Esophagus muscularis mucosa (tissue), 4 donors: ENCODE results near the gene ACAN. TPM values are rescaled to one million over a fixed set of nuclear protein-coding genes. Genes with fewer than 3 reads are reported as not detected.

Experiments
- DNase-seq: peaks from one replicate; pipeline ENCODE4 v3.0.0-alpha.2; 2017; ENCODE audit errors: extremely low spot score
- H3K27ac ChIP-seq, 4 donors: fragments of 200-600 bp; sonication (generic); replicated peaks in 1 of 4; 1 replicate in 3 of 4; 2 replicates in 1 of 4; pipeline ENCODE4 v1.5.1; 2016 to 2019; ENCODE audit warnings: mild to moderate bottlenecking in 1 of 4
- H3K27me3 ChIP-seq, 4 donors: fragments of 200-600 bp; sonication (generic); one replicate each; pipeline versions ENCODE4 v1.5.1 to v1.6.0; 2016 to 2019
- H3K36me3 ChIP-seq, 4 donors: fragments of 200-600 bp; sonication (generic); one replicate each; pipeline ENCODE4 v1.5.1; 2016 to 2019
- H3K4me1 ChIP-seq, 4 donors: fragments of 200-600 bp; sonication (generic); one replicate each; pipeline ENCODE4 v1.5.1; 2016 to 2019
- H3K4me3 ChIP-seq, 4 donors: fragments of 200-600 bp; sonication (generic); 1 replicate in 2 of 4; 2 replicates in 2 of 4; pipeline ENCODE4 v1.5.1; 2016 to 2019; ENCODE audit warnings: mild to moderate bottlenecking in 4 of 4, moderate library complexity in 1 of 4
- H3K9me3 ChIP-seq, 4 donors: fragments of 200-600 bp; sonication (generic); 1 replicate in 3 of 4; 2 replicates in 1 of 4; pipeline ENCODE4 v1.5.1; 2016 to 2019
- CTCF ChIP-seq, 3 experiments: fragments of 200-600 bp in 2 of 3; fragments of 450-650 bp in 1 of 3; sonication (generic) in 2 of 3; IDR thresholded peaks; one replicate each; pipeline ENCODE4 v1.5.1; 2017 to 2019; ENCODE audit warnings: antibody characterized with exemption in 3 of 3, mild to moderate bottlenecking in 2 of 3, moderate library complexity in 1 of 3
- EP300 ChIP-seq: sonication (generic); formaldehyde crosslinking; IDR thresholded peaks from one replicate; pipeline ENCODE4 v1.6.1; 2017; ENCODE audit warnings: antibody characterized with exemption
- POLR2A ChIP-seq: fragments of 450-650 bp; IDR thresholded peaks from one replicate; pipeline ENCODE4 v1.6.1; 2017; ENCODE audit warnings: antibody characterized with exemption, moderate library complexity, mild to moderate bottlenecking, low read depth
- POLR2AphosphoS5 ChIP-seq, 2 donors: sonication (generic); formaldehyde crosslinking; IDR thresholded peaks; one replicate each; pipeline ENCODE4 v1.6.1; 2017; ENCODE audit warnings: antibody characterized with exemption in 2 of 2
- WGBS: methylation state at CpG from one replicate; pipeline ENCODE4 v1.1.5; 2018; 5-methylcytosine and 5-hydroxymethylcytosine counted together
- intact Hi-C: fragments of 100-400 bp; cut with DNase I; formaldehyde crosslinking; loops from one replicate; pipeline ENCODE4 v1.15.1; 2023
- total RNA-seq, 4 donors: library from RNA; depleted of rRNA; stranded (reverse); fragments of >200 nt; gene quantifications; one replicate each; pipeline versions ENCODE4 v1.1.0 to v1.2.1, GENCODE V29; 2016

The ACAN gene
- total RNA-seq, 4 donors from 2014 or later = under 0.01 to 0.11 (median 0.06) TPM; not detected in 1

DNA sequence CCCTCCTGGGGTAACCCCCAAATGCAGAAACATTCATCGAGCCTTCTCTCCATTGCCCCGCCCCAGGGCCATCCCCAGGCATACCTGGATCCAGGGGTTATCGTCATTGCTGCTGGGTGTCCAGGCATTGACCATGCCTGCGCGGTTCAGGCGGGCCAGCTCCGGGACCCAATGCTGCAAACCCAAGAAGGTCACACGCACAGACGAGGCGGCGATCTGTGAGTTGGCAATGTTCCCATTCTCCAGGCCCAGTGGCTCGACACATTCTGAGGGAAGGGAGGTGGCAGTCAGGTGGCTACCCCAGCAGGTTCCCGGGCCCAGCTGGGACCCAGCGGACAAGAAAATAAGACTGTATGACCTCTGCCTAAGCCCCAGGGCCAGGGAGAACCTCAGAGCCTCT is 103.9 kb downstream of the ACAN start:
- intact Hi-C loops = no loop called here
- no peak for DNase-seq
- Histone ChIP-seq H3K4me3 (no peak overlapping the region), H3K36me3 (peaks cover 27 to 88% (median 72%) of the 10 kb centered on the region in 4 donors), H3K27ac (no peak overlapping the region), H3K4me1 (peaks cover 62 to 87% (median 69%) of the 10 kb centered on the region in 4 donors), H3K27me3 (no peaks in the 10 kb centered on the region), H3K9me3 (no peaks in the 10 kb centered on the region)
- no peak for TF ChIP-seq POLR2AphosphoS5 (IDR thresholded peaks at IDR 0.05)
- no peak for TF ChIP-seq CTCF (IDR thresholded peaks at IDR 0.05)
- TF ChIP-seq EP300 = no peak
- TF ChIP-seq POLR2A = no peak
- 85% methylated on average over 13 of the region's 14 CpGs for WGBS

GRCh38 chr15:88908123-88908522 is 104.9 kb downstream of the ACAN start:
- TF ChIP-seq CTCF (IDR thresholded peaks at IDR 0.05) = no peak
- TF ChIP-seq POLR2AphosphoS5 (IDR thresholded peaks at IDR 0.05) = no peak
- TF ChIP-seq POLR2A = no peak
- no peak for TF ChIP-seq EP300
- no peak overlapping the region for H3K4me3 ChIP-seq
- H3K36me3 ChIP-seq = peaks cover 19 to 78% (median 63%) of the 10 kb centered on the region in 4 donors
- WGBS = 100% methylated on average over 1 of the region's 12 CpGs
- H3K27ac ChIP-seq = peak overlapping the region in 1 of 4 donors; percentile 7
- H3K4me1 ChIP-seq = peaks cover 66 to 83% (median 72%) of the 10 kb centered on the region in 4 donors
- no peaks in the 10 kb centered on the region for H3K27me3 ChIP-seq
- no peak for DNase-seq
- intact Hi-C loops = no loop called here
- H3K9me3 ChIP-seq = no peaks in the 10 kb centered on the region

DNA sequence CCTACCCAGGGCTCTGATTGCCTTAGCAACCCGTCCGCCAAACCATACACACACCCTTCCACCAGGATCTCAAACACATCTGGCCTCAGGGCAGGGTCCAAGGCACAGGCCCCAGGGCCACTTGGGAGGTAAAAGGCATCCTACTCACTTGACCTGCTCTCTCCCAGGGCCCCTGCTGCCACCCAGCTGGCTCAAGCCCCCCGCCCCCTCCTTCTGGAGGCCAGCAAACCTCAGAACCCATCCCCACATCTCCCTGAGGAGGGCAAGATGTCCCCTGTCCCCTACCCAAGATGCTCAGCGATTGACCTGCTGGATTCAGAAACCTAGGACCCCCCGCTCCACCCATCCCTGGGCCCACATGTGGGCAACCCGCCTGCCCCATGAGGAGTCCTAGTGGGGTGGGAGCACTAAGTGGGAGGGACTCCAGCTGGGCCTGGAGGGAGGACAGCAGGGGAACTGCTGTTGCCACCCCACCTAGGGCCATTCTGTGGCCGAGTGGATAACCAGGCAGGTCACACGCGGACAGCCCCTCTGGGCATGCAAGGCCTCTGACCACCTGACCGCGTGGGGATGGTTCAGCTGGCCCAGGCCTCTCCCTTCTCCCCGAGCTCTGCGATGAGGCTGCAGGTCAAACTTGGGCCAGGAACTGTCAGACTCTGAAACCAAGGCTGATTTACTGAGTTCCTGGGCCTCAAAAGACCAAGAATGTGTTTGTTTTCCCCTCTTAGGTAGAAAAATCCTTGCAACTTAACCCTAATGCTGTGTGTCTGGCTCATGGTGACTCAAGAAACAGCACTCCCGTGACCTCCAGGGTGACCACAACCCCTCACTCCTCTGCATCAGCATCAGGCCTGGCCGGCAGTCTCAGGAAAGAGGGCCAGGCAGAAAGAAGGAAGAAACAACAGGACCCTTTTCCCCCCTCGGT is 105.7 kb downstream of the ACAN start:
- intact Hi-C loops = no loop called here
- no peaks in the 10 kb centered on the region for H3K9me3 ChIP-seq
- 83% methylated on average over 7 of the region's 16 CpGs for WGBS
- TF ChIP-seq POLR2A (no peak), EP300 (no peak), CTCF (IDR thresholded peaks at IDR 0.05) (no peak), POLR2AphosphoS5 (IDR thresholded peaks at IDR 0.05) (no peak)
- peaks cover 70 to 90% (median 78%) of the 10 kb centered on the region in 4 donors for H3K4me1 ChIP-seq
- peak overlapping the region in 2 of 4 donors; percentile 80 to 94 for H3K4me3 ChIP-seq
- no peak for DNase-seq
- peak overlapping the region; percentile 26 to 88 (median 36) for H3K27ac ChIP-seq
- H3K36me3 ChIP-seq = peaks cover 15 to 69% (median 54%) of the 10 kb centered on the region in 4 donors
- no peaks in the 10 kb centered on the region for H3K27me3 ChIP-seq

DNA sequence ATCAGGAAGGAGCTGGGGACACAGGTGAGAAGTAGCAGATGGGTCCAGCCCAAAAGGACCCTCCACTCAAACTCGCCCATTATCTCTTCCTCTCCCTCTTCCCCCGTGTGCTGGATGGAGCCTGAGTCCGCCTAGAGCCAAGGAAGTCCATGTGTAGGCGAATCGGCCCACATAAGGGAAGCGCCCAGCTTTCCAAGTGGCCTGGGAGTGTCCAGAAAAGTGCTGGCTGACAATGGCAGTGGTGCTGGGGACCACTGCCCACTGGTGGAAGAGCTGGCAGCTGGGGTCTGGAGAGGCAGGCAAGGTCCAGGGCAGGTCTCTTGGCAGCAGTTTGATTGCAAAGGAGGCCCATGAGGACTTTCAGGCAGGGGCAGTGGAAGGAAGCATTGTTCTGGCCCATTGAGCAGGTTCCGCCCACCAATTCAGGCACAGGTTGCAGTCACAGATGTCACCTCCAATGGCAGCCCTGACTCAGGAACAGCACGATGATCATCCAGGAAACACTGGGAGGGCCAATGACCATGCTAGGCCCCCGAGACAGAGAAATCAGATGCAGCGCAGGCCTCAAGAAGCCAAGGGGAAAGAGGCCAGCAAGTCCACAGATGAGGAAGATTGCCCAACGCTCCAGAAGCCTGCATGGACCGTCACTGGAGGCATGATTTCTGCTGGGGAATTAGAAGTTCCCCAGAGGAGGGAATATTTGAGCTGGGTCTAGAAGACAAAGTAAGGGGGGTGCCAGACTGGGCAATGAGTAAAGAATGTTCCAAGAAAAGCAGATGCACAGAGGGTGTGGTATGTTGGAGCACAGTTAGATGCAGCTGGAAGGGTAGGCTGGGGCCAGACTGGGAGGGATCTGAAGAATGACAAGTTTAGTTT is 107.0 kb downstream of the ACAN start:
- no peaks in the 10 kb centered on the region for H3K9me3 ChIP-seq
- H3K4me1 ChIP-seq = peaks cover 62 to 89% (median 71%) of the 10 kb centered on the region in 4 donors
- TF ChIP-seq EP300 = no peak
- TF ChIP-seq POLR2AphosphoS5 (IDR thresholded peaks at IDR 0.05) = peak in 1 of 2 donors; percentile 38
- peaks cover 15 to 60% (median 48%) of the 10 kb centered on the region in 4 donors for H3K36me3 ChIP-seq
- H3K4me3 ChIP-seq = peak overlapping the region; percentile 2 to 94 (median 82)
- DNase-seq = no peak
- intact Hi-C loops = no loop called here
- WGBS = 80% methylated on average over 8 of the region's 12 CpGs
- no peaks in the 10 kb centered on the region for H3K27me3 ChIP-seq
- peak overlapping the region; percentile 26 to 92 (median 88) for H3K27ac ChIP-seq

- 76% methylated on average over 5 of the region's 5 CpGs for WGBS
- Histone ChIP-seq H3K27ac (peak overlapping the region; percentile 83 to 92 (median 88)), H3K4me3 (peak overlapping the region; percentile 65 to 94 (median 82)), H3K36me3 (peaks cover 15 to 44% (median 34%) of the 10 kb centered on the region in 4 donors), H3K4me1 (peaks cover 55 to 89% (median 66%) of the 10 kb centered on the region in 4 donors), H3K9me3 (no peaks in the 10 kb centered on the region), H3K27me3 (no peaks in the 10 kb centered on the region)
- intact Hi-C loops = no loop called here
- TF ChIP-seq POLR2AphosphoS5 (IDR thresholded peaks at IDR 0.05) = peak in 1 of 2 donors; percentile 48
- TF ChIP-seq EP300 = no peak
- peak; percentile 25 for TF ChIP-seq POLR2A
- TF ChIP-seq CTCF (IDR thresholded peaks at IDR 0.05) = no peak
- DNase-seq = no peak
These were observed 108.5 kb downstream of the ACAN start for GRCh38 chr15:88911766-88912118.
